Measurements from ENCODE around the gene CALCOCO2. TPM values are rescaled to one million over a fixed set of nuclear protein-coding genes. Genes with fewer than 3 reads are reported as not detected.

CALCOCO2 gene
- total and polyA plus RNA-seq, 2 of the 13 experiments (the other 11 are each of a cell fraction or from before 2014, with no cell fraction given): 72.9 to 111 TPM

- TF ChIP-seq ZGPAT (CRISPR knock-in tag; IDR thresholded peaks at IDR 0.05) (peak; percentile 39; the same call in 1 of the 2 replicates), ZNF646 (CRISPR knock-in tag; IDR thresholded peaks at IDR 0.05) (no peak), FOXO1 (CRISPR knock-in tag; IDR thresholded peaks at IDR 0.05) (no peak), ZNF768 (CRISPR knock-in tag; IDR thresholded peaks at IDR 0.05) (0 out of 2 replicates have a peak, but pooled peaks have one; percentile 21), ZNF354B (CRISPR knock-in tag; IDR thresholded peaks at IDR 0.05) (no peak), MXD1 (CRISPR knock-in tag; IDR thresholded peaks at IDR 0.05) (no peak), HDAC1 (CRISPR knock-in tag; IDR thresholded peaks at IDR 0.05) (peak; percentile 79), SSRP1 (CRISPR knock-in tag; IDR thresholded peaks at IDR 0.05) (0 out of 2 replicates have a peak, but pooled peaks have one; percentile 31), NCOR1 (IDR thresholded peaks at IDR 0.05; ENCODE audit: borderline replicate concordance, low read length) (no peak), GATAD2A (CRISPR knock-in tag; IDR thresholded peaks at IDR 0.05) (peak; percentile 15; the same call in 1 of the 2 replicates), KDM5B (CRISPR knock-in tag; IDR thresholded peaks at IDR 0.05; ENCODE audit: borderline replicate concordance) (peak; percentile 62; the same call in 1 of the 2 replicates), BCL6 (CRISPR knock-in tag; IDR thresholded peaks at IDR 0.05) (no peak), SMAD1 (CRISPR knock-in tag; IDR thresholded peaks at IDR 0.05; ENCODE audit: borderline replicate concordance, low read depth) (no peak), HOXD1 (CRISPR knock-in tag; IDR thresholded peaks at IDR 0.05) (peak; percentile 7; the same call in 1 of the 2 replicates), HMGXB4 (CRISPR knock-in tag; IDR thresholded peaks at IDR 0.05; ENCODE audit: borderline replicate concordance in 1 of 2, low read depth in 1 of 2) (peak; percentile 80), CCDC6 (CRISPR knock-in tag; IDR thresholded peaks at IDR 0.05) (peak; percentile 58), SOX13 (IDR thresholded peaks at IDR 0.05) (no peak), SOX13 (CRISPR knock-in tag; conservative IDR thresholded peaks at IDR 0.05 in 1 of 2, IDR thresholded peaks at IDR 0.05 in 1 of 2) (no peak), MIER2 (CRISPR knock-in tag; IDR thresholded peaks at IDR 0.05) (peak; percentile 65; the same call in 1 of the 2 replicates)
Measured at GRCh38 chr17:48791128-48792032, 39.5 kb upstream of the CALCOCO2 start (continued).
